Lung (tissue), 16 donors: ENCODE measurements around the gene ABHD15. TPM values are rescaled to one million over a fixed set of nuclear protein-coding genes. Genes with fewer than 3 reads are reported as not detected.

Experiments used
- ATAC-seq: fragments of 200-7000 bp; cut with Tn5 transposase; one replicate; pipeline ENCODE4 v1.9.1; 2020; ENCODE audit warnings: moderate number of reproducible peaks; ENCODE audit not compliant: insufficient read depth, low FRiP score
- DNase-seq, 3 donors: peaks; one replicate each; pipeline ENCODE4 v3.0.0-alpha.2; 2013 to 2017
- H3K27ac ChIP-seq, 2 donors: one replicate each; pipeline ENCODE4 v1.5.1; 2013; ENCODE audit warnings: mild to moderate bottlenecking in 2 of 2, moderate library complexity in 2 of 2, control low read depth in 1 of 2, inconsistent platforms in 1 of 2, low read depth in 1 of 2, low read length in 1 of 2
- H3K27me3 ChIP-seq, 3 donors: one replicate each; pipeline ENCODE4 v1.5.1; 2013; ENCODE audit warnings: low read length in 2 of 3; ENCODE audit not compliant: control insufficient read depth in 3 of 3, insufficient read depth in 3 of 3
- H3K36me3 ChIP-seq, 4 donors: one replicate each; pipeline ENCODE4 v1.5.1; 2013; ENCODE audit warnings: low read length in 4 of 4, mild to moderate bottlenecking in 1 of 4, moderate library complexity in 1 of 4; ENCODE audit not compliant: control insufficient read depth in 4 of 4, insufficient read depth in 4 of 4
- H3K4me1 ChIP-seq, 5 donors: one replicate each; pipeline ENCODE4 v1.5.1; 2013; ENCODE audit warnings: low read length in 5 of 5, mild to moderate bottlenecking in 2 of 5, moderate library complexity in 1 of 5; ENCODE audit not compliant: control insufficient read depth in 5 of 5, insufficient read depth in 5 of 5
- H3K4me3 ChIP-seq: one replicate; pipeline ENCODE4 v1.5.1; 2013; ENCODE audit warnings: mild to moderate bottlenecking, control low read depth, moderate library complexity
- H3K9ac ChIP-seq, 2 donors: one replicate each; pipeline ENCODE4 v1.5.1; 2013; ENCODE audit warnings: low read length in 2 of 2, control low read depth in 1 of 2; ENCODE audit not compliant: insufficient read depth in 1 of 2
- H3K9me3 ChIP-seq, 4 donors: one replicate each; pipeline ENCODE4 v1.5.1; 2013; ENCODE audit warnings: low read length in 3 of 4, mild to moderate bottlenecking in 1 of 4, moderate library complexity in 1 of 4; ENCODE audit not compliant: control insufficient read depth in 4 of 4, insufficient read depth in 3 of 4
- WGBS, 2 donors: extraction: QIAGEN DNeasy Blood & Tissue Kit; methylation state at CpG; one replicate each; pipeline ENCODE4 v1.1.7; 2013; 5-methylcytosine and 5-hydroxymethylcytosine counted together
- long read RNA-seq, 5 donors: transcript quantifications; one replicate each; lab custom pipeline, GENCODE V29; 2026
- polyA plus RNA-seq, 2 donors: library from polyadenylated mRNA; stranded (reverse); fragments of 200-250 nt; gene quantifications; one replicate each; pipeline ENCODE4 v1.2.1, GENCODE V29; 2013
- total RNA-seq, 2 donors: library from RNA; depleted of rRNA in 1 of 2; stranded (reverse); fragments of >200 nt in 1 of 2; gene quantifications; one replicate each; pipeline ENCODE4 v1.2.1, GENCODE V29; 2014 to 2021
- TF ChIP-seq, protein P1 (sequence below): IDR thresholded peaks from 2 replicates; pipeline ENCODE4 v1.5.1; 2012; ENCODE audit warnings: mild to moderate bottlenecking; ENCODE audit errors: control extremely low read depth, extremely low read depth
- donor health status: control.
- donor health status: control.
- donor health status: Bipolar disorder and iron deficiency.
- donor health status: healthy.
- donor health status: DM: yes; HTN: yes; CAD: no.

The ABHD15 gene
- total RNA-seq (10 to 100 TPM in 1 of 2 donors, 1 to 10 TPM in 1; 4.1 to 10.5 TPM), polyA plus RNA-seq (1 to 10 TPM; 4.0 to 6.3 TPM)
- long read RNA-seq, donor 1, partial matches to known transcripts: 0 of 3 reads
- long read RNA-seq, donor 1, other reads (novel, unspliced or antisense): 0 of 3 reads
- long read RNA-seq, donor 2, partial matches to known transcripts: 0 of 1 reads
- long read RNA-seq, donor 2, other reads (novel, unspliced or antisense): 0 of 1 reads
- long read RNA-seq, donor 3, partial matches to known transcripts: 12 of 19 reads
- long read RNA-seq, donor 3, other reads (novel, unspliced or antisense): 6 of 19 reads
- long read RNA-seq, donor 4: 0 reads
- long read RNA-seq, donor 5, partial matches to known transcripts: 22 of 49 reads
- long read RNA-seq, donor 5, other reads (novel, unspliced or antisense): 27 of 49 reads

DNA sequence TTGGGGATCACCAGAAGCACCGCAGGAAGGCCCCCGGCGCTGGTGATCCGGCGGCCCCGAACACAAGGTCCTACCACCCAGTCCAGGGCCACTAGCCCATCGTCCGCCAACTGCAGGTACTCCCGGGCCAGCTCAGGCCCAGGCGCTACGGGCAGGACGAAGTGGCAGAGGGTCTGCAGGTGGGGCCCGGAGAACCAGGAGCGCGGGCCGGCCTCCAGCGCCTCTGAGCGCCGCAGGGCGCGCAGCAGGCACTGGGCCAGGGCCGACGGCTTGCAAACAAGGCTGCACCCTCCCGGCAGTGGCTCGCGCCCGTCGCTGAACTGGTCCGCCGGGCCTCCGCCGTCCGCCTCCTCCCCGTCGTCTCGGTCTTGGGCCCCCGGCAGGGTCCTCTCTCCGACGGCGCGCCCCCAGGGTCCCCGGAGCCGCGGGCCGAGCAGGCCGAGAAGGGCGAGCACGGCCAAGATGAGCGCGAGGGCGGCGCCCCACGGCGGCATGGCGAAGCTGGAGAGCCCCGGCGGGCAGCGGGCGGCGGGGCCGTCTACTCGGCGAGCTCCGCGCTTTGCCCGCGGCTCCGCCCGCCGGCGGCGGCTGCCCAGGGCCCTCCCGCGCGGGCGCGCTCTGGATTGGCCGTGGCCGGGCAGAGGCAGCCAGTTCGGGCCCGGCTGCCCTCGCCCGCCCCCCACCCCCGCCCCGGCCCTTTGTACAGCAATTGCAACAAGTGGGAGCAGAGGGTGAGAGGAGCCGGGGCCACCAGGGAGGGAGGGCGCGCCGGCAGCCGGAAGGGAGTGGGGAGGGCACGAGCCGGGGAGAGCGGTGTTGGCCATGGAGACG lies at the start of gene ABHD15:
Gene ABHD15, minus strand, starts transcription at position 565 of the 831 bp plus-strand sequence. Its CDS starts 71 bp downstream, at position 494.
- DNase-seq (peak; percentile 57 to 66 (median 63)), ATAC-seq (peak; percentile 74)
- peak within 1 kb of the TSS; percentile 90 to 92 for H3K27ac ChIP-seq
- TF ChIP-seq, protein P1, sequence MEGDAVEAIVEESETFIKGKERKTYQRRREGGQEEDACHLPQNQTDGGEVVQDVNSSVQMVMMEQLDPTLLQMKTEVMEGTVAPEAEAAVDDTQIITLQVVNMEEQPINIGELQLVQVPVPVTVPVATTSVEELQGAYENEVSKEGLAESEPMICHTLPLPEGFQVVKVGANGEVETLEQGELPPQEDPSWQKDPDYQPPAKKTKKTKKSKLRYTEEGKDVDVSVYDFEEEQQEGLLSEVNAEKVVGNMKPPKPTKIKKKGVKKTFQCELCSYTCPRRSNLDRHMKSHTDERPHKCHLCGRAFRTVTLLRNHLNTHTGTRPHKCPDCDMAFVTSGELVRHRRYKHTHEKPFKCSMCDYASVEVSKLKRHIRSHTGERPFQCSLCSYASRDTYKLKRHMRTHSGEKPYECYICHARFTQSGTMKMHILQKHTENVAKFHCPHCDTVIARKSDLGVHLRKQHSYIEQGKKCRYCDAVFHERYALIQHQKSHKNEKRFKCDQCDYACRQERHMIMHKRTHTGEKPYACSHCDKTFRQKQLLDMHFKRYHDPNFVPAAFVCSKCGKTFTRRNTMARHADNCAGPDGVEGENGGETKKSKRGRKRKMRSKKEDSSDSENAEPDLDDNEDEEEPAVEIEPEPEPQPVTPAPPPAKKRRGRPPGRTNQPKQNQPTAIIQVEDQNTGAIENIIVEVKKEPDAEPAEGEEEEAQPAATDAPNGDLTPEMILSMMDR: no peak
- H3K27me3 ChIP-seq: peaks cover 0 to 10% (median 6%) of the 10 kb centered on the region in 3 donors
- no peaks in the 10 kb centered on the region for H3K9me3 ChIP-seq
- H3K4me3 ChIP-seq: peak within 1 kb of the TSS; percentile 61
- H3K9ac ChIP-seq: no peak within 1 kb of the TSS
- H3K4me1 ChIP-seq: peaks cover 0 to 35% (median 13%) of the 10 kb centered on the region in 5 donors
- 1% methylated on average over 60 to 94 of the region's 94 CpGs for WGBS, 2 donors
- peaks cover 0 to 4% (median 3%) of the 10 kb centered on the region in 4 donors for H3K36me3 ChIP-seq

DNA sequence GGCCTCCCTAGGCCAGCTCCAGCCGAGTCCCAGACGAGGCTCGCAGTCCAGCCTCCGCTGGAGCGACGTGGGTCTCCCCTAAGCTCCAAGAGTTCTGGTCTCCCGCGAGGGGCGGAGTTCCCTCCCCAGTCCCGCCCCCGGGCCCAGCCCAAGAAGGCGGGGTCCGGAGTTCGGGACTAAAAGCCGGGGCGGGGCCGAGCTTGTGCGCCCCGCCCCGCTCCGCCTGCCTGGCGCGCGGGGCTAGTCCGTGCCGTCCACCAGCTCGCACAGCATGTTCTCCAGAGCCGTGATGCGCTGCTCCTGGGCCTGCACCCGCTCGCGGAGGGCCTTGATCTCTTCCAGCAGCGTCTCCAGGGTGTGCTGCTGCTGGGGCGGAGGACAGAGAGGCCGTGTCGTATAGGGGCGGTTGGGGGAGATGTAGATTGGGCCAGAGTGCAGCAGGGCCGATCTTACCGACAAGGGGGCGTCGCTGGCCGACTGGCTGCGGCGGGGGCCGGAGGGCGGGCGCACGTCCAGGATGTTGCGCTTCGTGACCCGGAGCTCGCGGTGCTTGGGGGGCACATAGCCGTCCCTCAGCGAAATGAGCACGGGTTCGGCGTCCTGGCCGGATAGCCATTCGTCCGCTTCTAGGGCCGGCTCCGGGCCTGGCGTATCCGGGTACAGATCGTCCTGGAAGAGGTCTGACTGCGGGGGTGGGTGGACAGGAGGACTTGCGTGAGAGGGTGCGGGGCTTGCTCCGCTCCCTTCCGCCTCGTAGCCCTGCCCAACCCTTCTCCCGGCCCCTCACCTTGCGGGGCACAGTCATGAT lies 48.9 kb upstream of the ABHD15 start:
- Histone ChIP-seq H3K9me3 (no peaks in the 10 kb centered on the region), H3K36me3 (no peaks in the 10 kb centered on the region), H3K9ac (no peak overlapping the region), H3K4me1 (peaks cover 0 to 41% (median 27%) of the 10 kb centered on the region in 5 donors), H3K27me3 (peaks cover 0 to 51% (median 43%) of the 10 kb centered on the region in 3 donors), H3K27ac (peak overlapping the region; percentile 34 to 35), H3K4me3 (no peak overlapping the region)
- 1 to 2% methylated on average over 65 to 74 of the region's 74 CpGs for WGBS, 2 donors
- peak; percentile 87 for ATAC-seq
- peak; percentile 81 to 89 (median 84) for DNase-seq
- TF ChIP-seq, protein P1: no peak

DNA sequence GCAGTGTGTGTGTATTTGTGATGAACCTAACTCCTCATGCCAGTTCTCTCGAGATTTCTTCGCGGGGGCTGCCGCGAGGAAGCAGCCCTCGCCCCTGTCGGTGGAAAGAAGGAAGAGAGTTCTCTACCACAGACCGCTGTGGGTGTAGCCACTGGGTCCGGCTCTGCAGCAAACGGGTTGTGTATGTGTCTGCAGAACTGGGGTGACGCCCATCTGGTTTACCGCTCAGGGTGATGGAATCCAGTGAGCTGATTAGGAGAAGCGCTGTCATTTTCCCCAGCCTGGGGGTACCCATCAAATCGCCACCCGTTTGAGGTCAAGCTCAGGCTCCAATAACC lies 48.2 kb upstream of the ABHD15 start:
- peak in 1 of 3 donors; percentile 16 for DNase-seq
- Histone ChIP-seq H3K4me1 (peaks cover 0 to 41% (median 27%) of the 10 kb centered on the region in 5 donors), H3K4me3 (no peak overlapping the region), H3K27ac (no peak overlapping the region), H3K27me3 (peaks cover 0 to 51% (median 38%) of the 10 kb centered on the region in 3 donors), H3K9me3 (no peaks in the 10 kb centered on the region), H3K9ac (no peak overlapping the region), H3K36me3 (no peaks in the 10 kb centered on the region)
- ATAC-seq: no peak
- WGBS, 2 donors: 7 to 32% methylated on average over 15 of the region's 15 CpGs
- TF ChIP-seq, protein P1: no peak
